WI38 (cell line): ENCODE data around the gene SLC38A1.
A peak's percentile ranks its signal among the peaks of the same experiment; 100 is the strongest.

Experiments used
- H3K4me3 ChIP-seq: 2 replicates; pipeline ENCODE4 v1.5.1; 2011; ENCODE audit warnings: low read depth, mild to moderate bottlenecking, control low read depth, low read length
- TF ChIP-seq, protein P1 (sequence below): IDR thresholded peaks from 2 replicates; pipeline ENCODE4 v1.5.1; 2012; ENCODE audit warnings: low read depth, mild to moderate bottlenecking, control low read depth, low read length

Gene SLC38A1

DNA sequence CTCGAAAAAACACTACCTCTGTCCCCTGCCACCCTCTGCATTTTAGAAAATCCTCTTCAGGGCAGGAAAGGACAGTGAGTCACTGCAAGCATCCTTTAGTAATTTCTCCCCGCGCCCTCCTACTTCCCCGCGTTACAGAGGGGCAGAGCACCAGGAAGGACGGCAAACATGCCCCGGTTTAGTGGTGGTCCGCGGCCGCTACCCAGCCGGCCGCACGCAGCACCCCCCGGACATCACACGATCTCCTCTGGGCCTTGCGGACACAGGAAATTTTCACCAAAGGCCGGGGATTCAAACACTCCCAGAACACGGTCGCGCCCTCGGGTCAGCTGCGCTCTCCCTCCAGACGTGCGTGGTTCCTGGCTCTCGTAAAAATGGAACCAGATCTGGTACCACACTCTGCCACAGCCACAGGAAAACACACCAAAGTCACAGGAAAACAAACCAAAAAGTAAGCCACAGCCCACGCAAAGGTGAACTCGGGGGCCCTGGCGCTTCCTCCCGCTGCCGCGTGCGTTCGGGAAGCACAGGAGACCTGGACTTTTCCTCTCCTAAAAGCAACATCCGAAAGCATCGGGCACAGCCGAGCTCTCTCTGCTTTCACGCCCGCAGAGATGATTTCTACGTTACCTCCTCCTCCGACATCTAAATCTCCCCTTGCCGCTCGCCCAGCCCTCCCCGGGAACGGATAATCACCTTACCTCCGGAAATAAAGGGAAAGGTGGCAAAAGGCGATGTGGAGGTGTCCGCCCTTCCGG is 839 bp downstream of the SLC38A1 start:
- H3K4me3 ChIP-seq, result peak overlapping the region; percentile 91
- TF ChIP-seq, protein P1, sequence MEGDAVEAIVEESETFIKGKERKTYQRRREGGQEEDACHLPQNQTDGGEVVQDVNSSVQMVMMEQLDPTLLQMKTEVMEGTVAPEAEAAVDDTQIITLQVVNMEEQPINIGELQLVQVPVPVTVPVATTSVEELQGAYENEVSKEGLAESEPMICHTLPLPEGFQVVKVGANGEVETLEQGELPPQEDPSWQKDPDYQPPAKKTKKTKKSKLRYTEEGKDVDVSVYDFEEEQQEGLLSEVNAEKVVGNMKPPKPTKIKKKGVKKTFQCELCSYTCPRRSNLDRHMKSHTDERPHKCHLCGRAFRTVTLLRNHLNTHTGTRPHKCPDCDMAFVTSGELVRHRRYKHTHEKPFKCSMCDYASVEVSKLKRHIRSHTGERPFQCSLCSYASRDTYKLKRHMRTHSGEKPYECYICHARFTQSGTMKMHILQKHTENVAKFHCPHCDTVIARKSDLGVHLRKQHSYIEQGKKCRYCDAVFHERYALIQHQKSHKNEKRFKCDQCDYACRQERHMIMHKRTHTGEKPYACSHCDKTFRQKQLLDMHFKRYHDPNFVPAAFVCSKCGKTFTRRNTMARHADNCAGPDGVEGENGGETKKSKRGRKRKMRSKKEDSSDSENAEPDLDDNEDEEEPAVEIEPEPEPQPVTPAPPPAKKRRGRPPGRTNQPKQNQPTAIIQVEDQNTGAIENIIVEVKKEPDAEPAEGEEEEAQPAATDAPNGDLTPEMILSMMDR, result no peak

DNA sequence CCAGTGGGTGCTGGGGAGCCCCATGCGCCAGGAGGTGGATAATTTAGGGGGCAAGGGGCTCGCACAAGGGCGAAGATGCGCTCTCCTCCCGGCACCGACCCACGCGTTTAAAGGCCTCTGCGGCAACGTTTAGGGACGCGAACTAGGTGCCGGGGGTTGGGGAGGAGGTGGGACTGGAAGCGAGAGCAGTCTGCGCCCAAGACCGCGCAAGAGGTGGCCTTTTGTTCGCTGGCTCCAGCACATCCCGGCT is 1.3 kb downstream of the SLC38A1 start:
- TF ChIP-seq, protein P1, result no peak
- peak overlapping the region; percentile 91 for H3K4me3 ChIP-seq

DNA sequence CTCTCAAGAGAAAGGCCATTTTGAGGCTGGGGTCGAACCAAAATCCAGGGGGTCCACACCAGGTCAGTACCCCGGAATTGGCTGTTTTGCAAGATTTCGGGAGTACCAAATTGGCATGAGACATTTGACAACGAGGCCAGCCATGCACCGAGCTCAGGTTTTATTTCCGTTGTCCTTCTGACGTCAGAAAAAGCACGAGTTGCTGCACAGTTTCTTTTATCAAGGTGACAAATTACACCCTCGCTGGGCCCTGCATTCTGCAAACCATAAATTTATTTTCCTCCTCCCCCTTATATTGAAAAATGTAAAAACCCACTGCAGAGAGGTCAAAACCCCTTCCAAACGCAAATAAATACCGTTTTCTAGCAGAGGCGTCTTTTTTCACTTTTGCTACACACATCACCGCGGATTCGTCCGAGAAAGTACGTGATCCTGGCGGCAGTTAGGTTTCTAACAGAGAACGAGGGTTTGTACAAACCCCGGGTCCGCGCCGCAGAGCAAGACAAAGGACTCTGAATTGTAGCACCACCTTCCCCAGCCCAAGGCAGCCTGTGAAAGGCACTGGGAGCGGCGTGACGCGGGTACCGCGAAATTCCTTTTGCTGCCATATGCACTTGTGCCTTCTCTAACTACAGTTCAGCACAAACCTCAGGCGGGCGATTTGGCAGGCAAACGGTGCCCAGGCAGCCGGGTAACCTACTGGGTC is 1.8 kb downstream of the SLC38A1 start:
- H3K4me3 ChIP-seq, result peak overlapping the region; percentile 91
- TF ChIP-seq, protein P1, result no peak

DNA sequence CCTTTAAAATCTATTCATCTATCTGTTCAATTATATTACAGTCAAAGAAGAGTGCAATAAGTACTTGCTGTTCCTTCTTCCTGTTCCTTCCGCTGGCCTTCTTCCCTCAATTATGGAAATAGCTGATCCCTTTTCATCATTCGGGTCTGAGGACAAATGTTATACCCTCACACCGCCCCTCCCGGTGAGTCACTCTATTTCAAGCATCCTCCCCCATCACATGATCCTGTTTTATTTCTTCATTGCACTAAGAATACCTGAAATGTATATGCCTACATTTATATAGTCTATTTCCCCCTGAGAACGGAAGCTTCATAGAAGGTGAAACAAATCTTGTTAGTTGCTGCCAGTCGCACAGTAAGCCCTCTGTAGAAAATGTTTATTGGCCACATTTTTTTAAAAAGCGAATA is 2.5 kb downstream of the SLC38A1 start:
- TF ChIP-seq, protein P1, result no peak
- H3K4me3 ChIP-seq, result peak overlapping the region; percentile 91

DNA sequence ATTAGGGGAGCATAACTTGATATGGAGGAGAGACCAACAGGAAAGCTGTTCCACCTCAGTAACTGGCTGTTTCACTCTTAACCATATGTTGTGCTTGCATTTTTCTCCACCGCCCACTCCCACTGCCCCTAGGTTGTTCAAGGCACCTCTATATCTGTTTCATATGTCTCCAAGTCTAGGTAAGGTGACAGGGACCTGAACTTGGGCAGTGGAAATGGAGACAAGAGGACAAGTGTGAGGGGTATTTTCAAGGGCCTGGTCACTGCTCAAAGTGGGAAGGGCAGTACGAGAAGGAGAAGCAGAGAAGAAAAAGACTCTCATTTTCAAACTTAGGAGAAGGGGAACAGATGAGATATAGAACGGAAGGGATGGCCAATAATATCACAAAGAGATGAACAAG is 3.1 kb downstream of the SLC38A1 start:
- TF ChIP-seq, protein P1, result no peak

DNA sequence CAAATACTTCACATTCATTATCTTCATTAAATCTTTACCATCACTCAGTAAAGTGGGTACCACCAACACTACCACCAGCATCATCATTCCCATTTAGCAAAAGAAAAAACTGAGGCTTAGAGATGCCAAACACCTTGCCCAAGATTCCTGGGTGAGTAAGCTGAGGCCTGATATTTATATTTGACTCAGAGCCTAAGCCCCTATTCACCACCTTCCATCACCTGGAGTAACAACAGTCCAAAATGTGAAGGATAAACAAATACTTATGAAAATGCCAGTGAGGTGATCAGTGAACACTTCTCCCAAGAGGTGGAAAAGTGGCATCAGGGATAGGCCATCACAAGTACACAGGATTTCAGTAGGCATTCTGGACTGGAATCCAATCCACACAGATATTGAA is 3.7 kb downstream of the SLC38A1 start:
- TF ChIP-seq, protein P1, result no peak
- H3K4me3 ChIP-seq, result no peak overlapping the region; the same call in 1 of the 2 replicates

More for the DNA sequence above, 3.1 kb downstream of the SLC38A1 start:
- peak overlapping the region; percentile 91 for H3K4me3 ChIP-seq

GRCh38 chr12:46264057-46264456 is 4.8 kb downstream of the SLC38A1 start:
- TF ChIP-seq, protein P1, result no peak
- no peak overlapping the region for H3K4me3 ChIP-seq
